Colonic mucosa (tissue), 4 donors: Measurements from ENCODE around the gene CHCHD3. TPM values are rescaled to one million over a fixed set of nuclear protein-coding genes. Genes with fewer than 3 reads are reported as not detected.

Experiments used
- DNase-seq: peaks from one replicate; pipeline ENCODE4 v3.0.0-alpha.2; 2020
- H3K27ac ChIP-seq: fragments of 200-600 bp; one replicate; pipeline ENCODE4 v1.8.0; 2021
- H3K27me3 ChIP-seq: fragments of 200-600 bp; one replicate; pipeline ENCODE4 v1.8.0; 2021
- H3K36me3 ChIP-seq: fragments of 200-600 bp; one replicate; pipeline ENCODE4 v1.8.0; 2021
- H3K4me1 ChIP-seq: fragments of 200-600 bp; one replicate; pipeline ENCODE4 v1.8.0; 2021; ENCODE audit warnings: mild to moderate bottlenecking
- H3K4me3 ChIP-seq: fragments of 200-600 bp; one replicate; pipeline ENCODE4 v1.8.0; 2021
- H3K9ac ChIP-seq, 2 donors: one replicate each; pipeline ENCODE4 v1.7.0; 2013; ENCODE audit warnings: control low read depth in 2 of 2, low read depth in 2 of 2, low read length in 2 of 2
- H3K9me3 ChIP-seq: fragments of 200-600 bp; one replicate; pipeline ENCODE4 v1.8.0; 2021
- intact Hi-C: fragments of 100-400 bp; cut with DNase I; formaldehyde crosslinking; loops from one replicate; pipeline ENCODE4 v1.14.1; 2022
- total RNA-seq, 2 donors: library from RNA; stranded (reverse); fragmentation: NEBNext Ultra II Directional in 1 of 2; extraction: Animal tissue kit (Norgen Biotek cat#: 25700) in 1 of 2; gene quantifications; one replicate each; pipeline ENCODE4 v1.2.1, GENCODE V29; 2021
- TF ChIP-seq, protein P1 (sequence below): fragments of 200-600 bp; IDR thresholded peaks from one replicate; pipeline ENCODE4 v1.8.0; 2022; ENCODE audit warnings: antibody characterized with exemption, mild to moderate bottlenecking
- donor health status: healthy.
- donor health status: DM: no; HTN: no; CAD: no.
- donor health status: DM: no; HTN: no; CAD: no.

The CHCHD3 gene
- total RNA-seq, 2 donors from 2014 or later: 81.5 to 112 TPM

DNA sequence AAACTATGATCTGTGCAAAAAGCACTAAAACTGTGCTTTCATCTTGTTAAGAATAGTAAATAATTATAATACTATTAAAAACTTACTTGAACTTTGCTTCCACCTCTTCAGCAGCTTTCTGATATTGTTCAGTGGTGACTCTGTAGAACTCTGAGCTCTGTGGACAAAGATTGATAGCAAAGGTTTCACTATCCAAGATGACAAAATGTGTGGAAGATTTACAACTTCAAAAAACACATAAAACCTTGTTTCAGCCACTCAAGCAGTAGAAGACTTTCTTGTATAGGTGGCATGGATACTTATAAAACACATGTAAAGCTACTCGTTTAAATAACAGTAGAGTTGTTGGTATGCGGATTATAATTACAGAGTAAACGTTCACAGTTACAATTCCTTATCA is 243.6 kb downstream of the CHCHD3 start:
- intact Hi-C loops: no loop called here
- no peak overlapping the region for H3K9ac ChIP-seq

GRCh38 chr7:132837529-132837928 is 244.4 kb downstream of the CHCHD3 start:
- intact Hi-C loops: no loop called here
- no peak overlapping the region for H3K27ac ChIP-seq
- H3K9ac ChIP-seq: no peak overlapping the region
- no peaks in the 10 kb centered on the region for H3K27me3 ChIP-seq
- no peaks in the 10 kb centered on the region for H3K36me3 ChIP-seq
- H3K9me3 ChIP-seq: no peaks in the 10 kb centered on the region
- H3K4me1 ChIP-seq: no peaks in the 10 kb centered on the region
- H3K4me3 ChIP-seq: no peak overlapping the region
- TF ChIP-seq, protein P1, sequence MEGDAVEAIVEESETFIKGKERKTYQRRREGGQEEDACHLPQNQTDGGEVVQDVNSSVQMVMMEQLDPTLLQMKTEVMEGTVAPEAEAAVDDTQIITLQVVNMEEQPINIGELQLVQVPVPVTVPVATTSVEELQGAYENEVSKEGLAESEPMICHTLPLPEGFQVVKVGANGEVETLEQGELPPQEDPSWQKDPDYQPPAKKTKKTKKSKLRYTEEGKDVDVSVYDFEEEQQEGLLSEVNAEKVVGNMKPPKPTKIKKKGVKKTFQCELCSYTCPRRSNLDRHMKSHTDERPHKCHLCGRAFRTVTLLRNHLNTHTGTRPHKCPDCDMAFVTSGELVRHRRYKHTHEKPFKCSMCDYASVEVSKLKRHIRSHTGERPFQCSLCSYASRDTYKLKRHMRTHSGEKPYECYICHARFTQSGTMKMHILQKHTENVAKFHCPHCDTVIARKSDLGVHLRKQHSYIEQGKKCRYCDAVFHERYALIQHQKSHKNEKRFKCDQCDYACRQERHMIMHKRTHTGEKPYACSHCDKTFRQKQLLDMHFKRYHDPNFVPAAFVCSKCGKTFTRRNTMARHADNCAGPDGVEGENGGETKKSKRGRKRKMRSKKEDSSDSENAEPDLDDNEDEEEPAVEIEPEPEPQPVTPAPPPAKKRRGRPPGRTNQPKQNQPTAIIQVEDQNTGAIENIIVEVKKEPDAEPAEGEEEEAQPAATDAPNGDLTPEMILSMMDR: no peak
- no peak for DNase-seq

More for the DNA sequence above, 243.6 kb downstream of the CHCHD3 start:
- H3K4me1 ChIP-seq: no peaks in the 10 kb centered on the region
- no peak overlapping the region for H3K27ac ChIP-seq
- TF ChIP-seq, protein P1: no peak
- H3K36me3 ChIP-seq: no peaks in the 10 kb centered on the region
- DNase-seq: no peak
- no peaks in the 10 kb centered on the region for H3K27me3 ChIP-seq
- no peaks in the 10 kb centered on the region for H3K9me3 ChIP-seq
- no peak overlapping the region for H3K4me3 ChIP-seq

DNA sequence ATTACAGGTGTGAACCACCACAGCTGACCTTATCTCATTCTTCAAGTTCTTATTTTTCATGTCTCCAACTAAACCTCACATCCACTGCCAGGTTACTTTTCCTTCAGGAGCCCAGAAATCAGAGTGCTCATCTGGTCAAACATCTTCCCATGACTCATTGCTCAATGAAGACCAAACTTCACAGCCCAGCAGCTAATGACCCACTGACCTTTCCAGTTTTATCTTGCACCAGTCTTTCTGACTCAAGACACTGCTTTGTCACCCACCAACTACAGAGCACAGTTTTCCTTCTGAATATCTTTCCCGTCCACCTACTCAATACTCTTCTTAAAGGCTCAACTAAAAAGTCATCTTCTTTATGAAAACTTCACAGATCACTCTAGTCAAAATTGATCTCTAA is 245.1 kb downstream of the CHCHD3 start:
- no peak overlapping the region for H3K9ac ChIP-seq
- H3K36me3 ChIP-seq: no peaks in the 10 kb centered on the region
- intact Hi-C loops: no loop called here
- H3K27me3 ChIP-seq: no peaks in the 10 kb centered on the region
- H3K9me3 ChIP-seq: no peaks in the 10 kb centered on the region
- no peak overlapping the region for H3K4me3 ChIP-seq
- no peak overlapping the region for H3K27ac ChIP-seq
- DNase-seq: no peak
- H3K4me1 ChIP-seq: no peaks in the 10 kb centered on the region
- TF ChIP-seq, protein P1: no peak

DNA sequence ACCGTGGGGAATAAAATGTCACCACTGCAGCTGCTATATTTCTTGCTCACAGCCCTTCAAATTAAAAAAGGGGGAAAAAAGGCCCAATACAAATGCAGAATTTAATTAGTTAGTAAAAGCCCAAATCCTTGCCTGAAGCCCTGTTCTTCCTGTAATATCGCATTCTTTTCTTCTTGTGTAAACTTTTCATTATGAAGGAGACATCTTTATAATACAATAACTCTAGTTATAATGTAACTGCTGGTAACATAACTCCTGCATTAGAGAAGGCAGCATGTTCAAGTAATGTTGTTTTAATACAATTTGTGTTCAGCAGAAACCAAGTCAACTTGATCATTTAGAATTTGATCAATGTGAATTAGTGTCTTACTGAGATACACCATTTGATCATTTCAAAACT is 250.9 kb downstream of the CHCHD3 start:
- TF ChIP-seq, protein P1: no peak
- no peaks in the 10 kb centered on the region for H3K36me3 ChIP-seq
- no peak overlapping the region for H3K27ac ChIP-seq
- H3K4me3 ChIP-seq: no peak overlapping the region
- no peak for DNase-seq
- no peaks in the 10 kb centered on the region for H3K4me1 ChIP-seq
- intact Hi-C loops: no loop called here
- H3K27me3 ChIP-seq: no peaks in the 10 kb centered on the region
- no peaks in the 10 kb centered on the region for H3K9me3 ChIP-seq
- no peak overlapping the region for H3K9ac ChIP-seq

- Histone ChIP-seq H3K36me3 (no peaks in the 10 kb centered on the region), H3K4me1 (no peaks in the 10 kb centered on the region), H3K27me3 (no peaks in the 10 kb centered on the region), H3K9ac (no peak overlapping the region), H3K4me3 (no peak overlapping the region), H3K9me3 (no peaks in the 10 kb centered on the region), H3K27ac (no peak overlapping the region)
- TF ChIP-seq, protein P1: no peak
- no peak for DNase-seq
- intact Hi-C loops: no loop called here
Measured at GRCh38 chr7:132828502-132828901, 253.4 kb downstream of the CHCHD3 start.
